Osteoblast (primary cell): ENCODE measurements around the gene LARP4B. TPM values are rescaled to one million over a fixed set of nuclear protein-coding genes. Genes with fewer than 3 reads are reported as not detected.
A peak's percentile ranks its signal among the peaks of the same experiment; 100 is the strongest.

Experiments
- DNase-seq: peaks from one replicate; pipeline ENCODE4 v3.0.0; 2011; ENCODE audit warnings: low spot score, mixed read lengths; ENCODE audit not compliant: insufficient read length; ENCODE audit errors: missing footprints
- H2AFZ ChIP-seq: 2 replicates; pipeline ENCODE4 v1.6.0; 2011; ENCODE audit warnings: mild to moderate bottlenecking, low read length
- H3K27ac ChIP-seq: 2 replicates; pipeline ENCODE4 v1.5.1; 2011; ENCODE audit warnings: mild to moderate bottlenecking, low read depth, low read length, moderate library complexity
- H3K27me3 ChIP-seq: 2 replicates; pipeline ENCODE4 v1.6.0; 2012; ENCODE audit warnings: mild to moderate bottlenecking, control low read depth, inconsistent platforms, low read length, moderate library complexity; ENCODE audit not compliant: insufficient read depth
- H3K36me3 ChIP-seq: 2 replicates; pipeline ENCODE4 v1.5.1; 2011; ENCODE audit warnings: mild to moderate bottlenecking, low read length, control low read depth, moderate library complexity; ENCODE audit not compliant: insufficient read depth
- H3K4me1 ChIP-seq: 2 replicates; pipeline ENCODE4 v1.5.1; 2011; ENCODE audit warnings: mild to moderate bottlenecking, low read length, control low read depth, moderate library complexity; ENCODE audit not compliant: insufficient read depth
- H3K4me2 ChIP-seq: 2 replicates; pipeline ENCODE4 v1.6.0; 2011; ENCODE audit warnings: mild to moderate bottlenecking, low read length; ENCODE audit not compliant: insufficient read depth
- H3K4me3 ChIP-seq: fragments of 200-600 bp; sonication (generic); 3 replicates; pipeline ENCODE4 v1.5.1; 2012; ENCODE audit warnings: mild to moderate bottlenecking, low read length, inconsistent platforms; ENCODE audit not compliant: insufficient read depth
- H3K79me2 ChIP-seq: 2 replicates; pipeline ENCODE4 v1.6.0; 2012; ENCODE audit warnings: mild to moderate bottlenecking, low read length, control low read depth, inconsistent platforms; ENCODE audit not compliant: insufficient read depth
- H3K9me3 ChIP-seq: 2 replicates; pipeline ENCODE4 v1.5.1; 2011; ENCODE audit warnings: low read depth, low read length, control low read depth
- H4K20me1 ChIP-seq: 2 replicates; pipeline ENCODE4 v1.6.0; 2012; ENCODE audit warnings: mild to moderate bottlenecking, low read length, control low read depth; ENCODE audit not compliant: insufficient read depth
- CTCF ChIP-seq: IDR thresholded peaks from 2 replicates; pipeline ENCODE4 v1.5.1; 2011; ENCODE audit warnings: mild to moderate bottlenecking, low read depth, low read length, moderate library complexity; ENCODE audit errors: extremely low read depth
- total RNA-seq: library from RNA; depleted of rRNA; stranded (reverse); fragments of >200 nt; gene quantifications from 2 replicates; pipeline ENCODE4 v1.2.3, GENCODE V29; 2012

Gene LARP4B
- total RNA-seq, 1 donor: 46.0 TPM

GRCh38 chr10:963186-963585 is 31.7 kb upstream of the LARP4B start:
- Histone ChIP-seq H3K79me2 (no peaks in the 10 kb centered on the region), H3K4me2 (no peak overlapping the region), H3K36me3 (no peaks in the 10 kb centered on the region), H3K9me3 (no peaks in the 10 kb centered on the region), H3K4me3 (no peak overlapping the region), H2AFZ (no peak overlapping the region), H3K4me1 (no peaks in the 10 kb centered on the region), H3K27me3 (no peaks in the 10 kb centered on the region), H3K27ac (no peak overlapping the region), H4K20me1 (no peaks in the 10 kb centered on the region)
- no peak for TF ChIP-seq CTCF
- peak; percentile 31 for DNase-seq

- H3K4me2 ChIP-seq: no peak overlapping the region
- no peak overlapping the region for H3K27ac ChIP-seq
- no peaks in the 10 kb centered on the region for H3K36me3 ChIP-seq
- no peaks in the 10 kb centered on the region for H3K79me2 ChIP-seq
- no peaks in the 10 kb centered on the region for H3K9me3 ChIP-seq
- H3K4me3 ChIP-seq: no peak overlapping the region
- no peaks in the 10 kb centered on the region for H3K4me1 ChIP-seq
- no peaks in the 10 kb centered on the region for H3K27me3 ChIP-seq
- no peaks in the 10 kb centered on the region for H4K20me1 ChIP-seq
- peak; percentile 41 for DNase-seq
- no peak overlapping the region for H2AFZ ChIP-seq
- TF ChIP-seq CTCF: no peak
Observed at GRCh38 chr10:962342-962741, 30.8 kb upstream of the LARP4B start.

- no peak overlapping the region for H2AFZ ChIP-seq
- H3K36me3 ChIP-seq: no peaks in the 10 kb centered on the region
- no peaks in the 10 kb centered on the region for H3K9me3 ChIP-seq
- H3K4me2 ChIP-seq: no peak overlapping the region
- H4K20me1 ChIP-seq: no peaks in the 10 kb centered on the region
- H3K27ac ChIP-seq: no peak overlapping the region
- no peak for TF ChIP-seq CTCF
- DNase-seq: peak; percentile 47
- H3K4me1 ChIP-seq: no peaks in the 10 kb centered on the region
- peaks cover 9% of the 10 kb centered on the region for H3K27me3 ChIP-seq
- H3K79me2 ChIP-seq: no peaks in the 10 kb centered on the region
- H3K4me3 ChIP-seq: no peak overlapping the region
Observed at GRCh38 chr10:958856-959255, 27.4 kb upstream of the LARP4B start.

DNA sequence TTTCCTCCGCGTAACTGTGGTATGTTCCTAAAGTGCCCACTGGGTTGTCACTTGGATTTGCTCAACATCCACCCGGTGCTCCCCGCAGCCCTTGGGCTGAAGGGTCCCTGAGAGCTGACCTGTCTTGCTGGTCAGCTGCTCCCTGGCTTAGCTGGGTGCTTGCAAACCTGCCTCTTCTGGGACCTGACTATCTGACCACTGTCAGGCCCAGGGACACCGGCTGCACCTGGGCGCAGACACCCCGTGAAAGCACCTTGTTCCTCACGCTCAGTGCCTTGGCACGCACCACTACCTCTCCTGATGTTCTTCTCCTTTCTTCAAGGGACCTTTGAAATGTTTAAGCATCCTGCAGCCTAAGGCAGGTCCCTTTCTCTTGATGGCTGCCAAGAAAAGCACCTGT is 26.6 kb upstream of the LARP4B start:
- no peak for TF ChIP-seq CTCF
- Histone ChIP-seq H2AFZ (no peak overlapping the region), H3K4me2 (no peak overlapping the region), H3K9me3 (no peaks in the 10 kb centered on the region), H3K36me3 (no peaks in the 10 kb centered on the region), H3K79me2 (no peaks in the 10 kb centered on the region), H3K27me3 (peaks cover 13% of the 10 kb centered on the region), H3K4me1 (no peaks in the 10 kb centered on the region), H3K27ac (no peak overlapping the region), H4K20me1 (no peaks in the 10 kb centered on the region), H3K4me3 (no peak overlapping the region)
- no peak for DNase-seq
